ENCODE data around the gene GNAS-AS1. TPM values are rescaled to one million over a fixed set of nuclear protein-coding genes. Genes with fewer than 3 reads are reported as not detected.

The GNAS-AS1 gene
- total RNA-seq, 1 experiment from 2014 or later: 0.11 TPM

DNA sequence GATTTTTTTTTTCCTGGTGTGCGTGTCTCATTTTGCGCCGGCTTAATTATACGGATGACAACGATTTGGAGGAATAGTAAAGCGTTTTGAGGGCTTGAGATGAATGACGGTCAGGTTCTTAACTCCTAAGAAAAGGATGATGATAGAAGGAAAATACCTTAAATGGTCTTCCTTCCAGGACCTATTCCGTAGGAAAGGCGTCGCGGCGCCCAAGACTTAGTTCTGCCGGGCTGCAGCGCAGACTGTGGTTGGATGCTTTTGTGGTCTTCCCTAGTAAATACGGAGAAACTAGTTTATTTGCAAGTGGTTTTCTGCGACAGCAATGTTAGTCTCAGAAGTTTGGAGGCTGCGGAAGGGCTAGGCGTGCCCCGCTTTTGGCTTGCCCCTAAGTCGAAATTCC is 8.4 kb downstream of the GNAS-AS1 start:
- H3K9ac ChIP-seq (ENCODE audit: low read length): no peak overlapping the region
- no peak overlapping the region for H3K4me2 ChIP-seq (ENCODE audit: low read length)
- no peaks in the 10 kb centered on the region for H3K9me2 ChIP-seq (replicated peaks; ENCODE audit: low read length)
- intact Hi-C loops (cut with micrococcal nuclease): no loop called here
- DNase-seq: no peak
- no peaks in the 10 kb centered on the region for H3K36me3 ChIP-seq (ENCODE audit: low read depth, low read length)
- ChIA-PET POLR2A (ENCODE audit: unreplicated experiment) (no interaction called here), CTCF (no interaction called here)
- no peaks in the 10 kb centered on the region for H3K79me2 ChIP-seq (ENCODE audit: low read length)
- ATAC-seq: no peak
- no peaks in the 10 kb centered on the region for H4K20me1 ChIP-seq (ENCODE audit: low read length)
- no peak overlapping the region for H3K4me3 ChIP-seq (ENCODE audit: low read length)
- TF ChIP-seq, protein P1, sequence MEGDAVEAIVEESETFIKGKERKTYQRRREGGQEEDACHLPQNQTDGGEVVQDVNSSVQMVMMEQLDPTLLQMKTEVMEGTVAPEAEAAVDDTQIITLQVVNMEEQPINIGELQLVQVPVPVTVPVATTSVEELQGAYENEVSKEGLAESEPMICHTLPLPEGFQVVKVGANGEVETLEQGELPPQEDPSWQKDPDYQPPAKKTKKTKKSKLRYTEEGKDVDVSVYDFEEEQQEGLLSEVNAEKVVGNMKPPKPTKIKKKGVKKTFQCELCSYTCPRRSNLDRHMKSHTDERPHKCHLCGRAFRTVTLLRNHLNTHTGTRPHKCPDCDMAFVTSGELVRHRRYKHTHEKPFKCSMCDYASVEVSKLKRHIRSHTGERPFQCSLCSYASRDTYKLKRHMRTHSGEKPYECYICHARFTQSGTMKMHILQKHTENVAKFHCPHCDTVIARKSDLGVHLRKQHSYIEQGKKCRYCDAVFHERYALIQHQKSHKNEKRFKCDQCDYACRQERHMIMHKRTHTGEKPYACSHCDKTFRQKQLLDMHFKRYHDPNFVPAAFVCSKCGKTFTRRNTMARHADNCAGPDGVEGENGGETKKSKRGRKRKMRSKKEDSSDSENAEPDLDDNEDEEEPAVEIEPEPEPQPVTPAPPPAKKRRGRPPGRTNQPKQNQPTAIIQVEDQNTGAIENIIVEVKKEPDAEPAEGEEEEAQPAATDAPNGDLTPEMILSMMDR (conservative IDR thresholded peaks at IDR 0.05; ENCODE audit: low read depth, low read length): no peak
- H3K27me3 ChIP-seq (ENCODE audit: low read length): peaks cover 30% of the 10 kb centered on the region
- no peak overlapping the region for H2AFZ ChIP-seq (ENCODE audit: low read length)
- H3K27ac ChIP-seq (ENCODE audit: low read length): no peak overlapping the region
- H3K4me1 ChIP-seq (ENCODE audit: insufficient read depth, low read length): no peaks in the 10 kb centered on the region
- BruUV-seq (replicated peaks): no TSS peak
- H3F3A ChIP-seq (ENCODE audit: low read length, unreplicated experiment): no peaks in the 10 kb centered on the region
- no peaks in the 10 kb centered on the region for H3K9me3 ChIP-seq (ENCODE audit: low read length)

- Histone ChIP-seq H3K4me1 (ENCODE audit: insufficient read depth, low read length) (no peaks in the 10 kb centered on the region), H3K4me3 (ENCODE audit: low read length) (no peak overlapping the region), H3K27ac (ENCODE audit: low read length) (no peak overlapping the region), H3F3A (ENCODE audit: low read length, unreplicated experiment) (no peaks in the 10 kb centered on the region), H3K9me2 (replicated peaks; ENCODE audit: low read length) (no peaks in the 10 kb centered on the region), H3K27me3 (ENCODE audit: low read length) (peaks cover 32% of the 10 kb centered on the region), H3K36me3 (ENCODE audit: low read depth, low read length) (no peaks in the 10 kb centered on the region), H2AFZ (ENCODE audit: low read length) (no peak overlapping the region), H3K9ac (ENCODE audit: low read length) (no peak overlapping the region), H3K9me3 (ENCODE audit: low read length) (no peaks in the 10 kb centered on the region), H3K4me2 (ENCODE audit: low read length) (no peak overlapping the region), H3K79me2 (ENCODE audit: low read length) (no peaks in the 10 kb centered on the region), H4K20me1 (ENCODE audit: low read length) (no peaks in the 10 kb centered on the region)
- POLR2A ChIA-PET (ENCODE audit: unreplicated experiment): no interaction called here
- DNase-seq (no peak), ATAC-seq (no peak)
- TF ChIP-seq EZH2 (IDR thresholded peaks at IDR 0.05; ENCODE audit: low read length, unreplicated experiment) (no peak), EZH2phosphoT487 (IDR thresholded peaks at IDR 0.05; ENCODE audit: borderline replicate concordance, low read length) (no peak)
- TF ChIP-seq, protein P1 (conservative IDR thresholded peaks at IDR 0.05; ENCODE audit: low read depth, low read length): no peak
- intact Hi-C loops (cut with micrococcal nuclease): no loop called here
- no TSS peak for BruUV-seq (replicated peaks)
- CTCF ChIA-PET: no interaction called here
These were observed 9.0 kb downstream of the GNAS-AS1 start for GRCh38 chr20:58841539-58842264.

DNA sequence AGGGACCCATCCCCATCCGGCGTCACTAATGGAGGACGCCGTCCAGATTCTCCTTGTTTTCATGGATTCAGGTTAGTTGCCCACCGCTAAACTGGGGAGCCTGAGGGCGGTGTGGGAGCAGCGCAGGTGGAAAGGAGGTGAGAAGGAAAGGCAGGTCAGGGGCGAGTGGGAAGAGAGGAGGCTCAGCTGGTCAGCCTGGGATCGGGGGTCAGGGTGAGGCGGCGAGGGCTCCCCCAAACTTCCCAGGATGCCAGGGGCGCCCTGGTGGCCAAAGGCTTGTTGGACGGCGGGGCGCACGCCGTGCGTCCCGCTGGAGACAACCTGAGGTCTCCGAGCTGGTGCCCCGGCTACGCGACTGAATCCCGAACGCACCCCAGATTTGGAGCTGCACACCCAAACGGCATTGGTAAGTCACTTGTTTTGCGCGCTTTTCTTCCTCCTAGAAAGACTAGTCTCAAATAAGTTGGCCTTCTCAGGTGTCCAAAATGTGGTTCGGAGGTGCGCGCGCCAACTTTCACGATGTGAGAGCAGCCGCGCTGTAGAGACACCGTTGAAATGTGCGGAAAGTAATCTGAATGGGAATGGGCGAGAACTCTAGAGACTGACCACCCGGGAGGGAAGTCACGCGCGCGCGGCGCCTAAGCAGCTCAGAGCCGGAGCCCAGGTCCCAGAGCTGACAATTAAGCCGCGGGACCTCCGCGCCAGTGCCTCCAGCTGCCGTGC is 9.7 kb downstream of the GNAS-AS1 start:
- DNase-seq (no peak), ATAC-seq (no peak)
- TF ChIP-seq EZH2 (IDR thresholded peaks at IDR 0.05; ENCODE audit: low read length, unreplicated experiment) (no peak), EZH2phosphoT487 (IDR thresholded peaks at IDR 0.05; ENCODE audit: borderline replicate concordance, low read length) (no peak)
- TF ChIP-seq, protein P1 (conservative IDR thresholded peaks at IDR 0.05; ENCODE audit: low read depth, low read length): no peak
- Histone ChIP-seq H3K36me3 (ENCODE audit: low read depth, low read length) (no peaks in the 10 kb centered on the region), H3K9ac (ENCODE audit: low read length) (no peak overlapping the region), H3K9me3 (ENCODE audit: low read length) (no peaks in the 10 kb centered on the region), H3F3A (ENCODE audit: low read length, unreplicated experiment) (no peaks in the 10 kb centered on the region), H3K27ac (ENCODE audit: low read length) (no peak overlapping the region), H3K4me2 (ENCODE audit: low read length) (no peak overlapping the region), H3K4me1 (ENCODE audit: insufficient read depth, low read length) (no peaks in the 10 kb centered on the region), H3K9me2 (replicated peaks; ENCODE audit: low read length) (no peaks in the 10 kb centered on the region), H3K4me3 (ENCODE audit: low read length) (no peak overlapping the region), H3K27me3 (ENCODE audit: low read length) (peaks cover 32% of the 10 kb centered on the region), H4K20me1 (ENCODE audit: low read length) (no peaks in the 10 kb centered on the region), H2AFZ (ENCODE audit: low read length) (no peak overlapping the region), H3K79me2 (ENCODE audit: low read length) (no peaks in the 10 kb centered on the region)
- POLR2A ChIA-PET (ENCODE audit: unreplicated experiment): no interaction called here
- BruUV-seq (replicated peaks): no TSS peak
- intact Hi-C loops (cut with micrococcal nuclease): no loop called here
- CTCF ChIA-PET: interaction anchor here (1.1 kb wide), 1 partner anchor 359 kb away, joined by 5 read pairs; no protein-coding TSS in a partner anchor
